IPS-15b (cell line): Measurements from ENCODE around the gene KRT8.
"Not testable (repeated sequence)": the region's sequence is repeated elsewhere in the genome, so short reads cannot be mapped to it uniquely, and the experiment has no call there.

Experiments used
- H3K27me3 ChIP-seq: one replicate; pipeline ENCODE4 v1.6.1; 2013; ENCODE audit warnings: low read length; ENCODE audit not compliant: control insufficient read depth, insufficient read depth
- H3K36me3 ChIP-seq: one replicate; pipeline ENCODE4 v1.6.1; 2013; ENCODE audit warnings: low read length; ENCODE audit not compliant: control insufficient read depth, insufficient read depth
- H3K4me1 ChIP-seq: one replicate; pipeline ENCODE4 v1.6.1; 2013; ENCODE audit warnings: mild to moderate bottlenecking, low read length; ENCODE audit not compliant: control insufficient read depth, insufficient read depth
- H3K4me3 ChIP-seq: one replicate; pipeline ENCODE4 v1.5.1; 2013; ENCODE audit warnings: low read depth, low read length
- H3K9ac ChIP-seq: one replicate; pipeline ENCODE4 v1.6.1; 2013; ENCODE audit warnings: low read depth, mild to moderate bottlenecking, low read length
- H3K9me3 ChIP-seq: one replicate; pipeline ENCODE4 v1.6.1; 2013; ENCODE audit warnings: mild to moderate bottlenecking, low read length; ENCODE audit not compliant: control insufficient read depth, insufficient read depth

KRT8 gene

DNA sequence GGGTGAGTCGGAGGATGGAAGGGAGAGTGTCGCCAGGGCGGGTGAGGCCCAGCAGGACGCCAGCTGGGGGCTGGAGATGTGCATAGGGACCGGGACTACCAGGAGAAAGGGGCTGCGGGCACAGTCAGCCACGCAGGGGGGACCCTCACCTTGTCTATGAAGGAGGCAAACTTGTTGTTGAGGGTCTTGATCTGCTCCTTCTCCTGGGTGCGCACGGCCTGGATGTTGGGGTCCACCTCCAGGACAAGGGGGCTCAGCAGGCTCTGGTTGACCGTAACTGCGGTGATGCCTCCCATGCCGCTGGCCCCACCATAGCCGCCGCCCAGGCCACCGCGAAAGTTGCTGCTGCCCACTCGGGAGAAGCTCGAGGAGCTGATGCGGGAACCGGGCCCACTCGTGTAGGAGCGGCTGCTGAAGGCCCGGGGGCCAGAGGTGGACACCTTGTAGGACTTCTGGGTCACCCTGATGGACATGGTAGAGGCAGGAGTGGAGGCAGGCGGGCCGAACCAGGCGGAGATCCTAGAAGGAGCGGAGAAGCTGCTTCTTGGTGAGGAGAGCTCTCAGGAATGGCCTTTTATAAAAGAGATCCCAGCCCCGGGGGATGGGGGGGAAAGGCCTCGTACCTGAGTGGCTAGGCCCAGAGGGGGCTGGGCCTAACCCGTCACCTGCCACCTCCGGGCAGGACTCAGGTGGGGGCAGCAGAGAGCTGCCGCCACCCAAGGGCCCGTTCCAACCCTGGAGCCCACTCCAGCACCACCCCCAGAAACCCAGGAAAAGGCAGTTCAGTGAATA, at the start of gene KRT8:
Gene KRT8, minus strand, starts transcription at position 568 of the 792 bp plus-strand sequence. Its CDS starts 95 bp downstream, at position 473.
- H3K9me3 ChIP-seq, H3K27me3 ChIP-seq: not testable (repeated sequence)
- peak within 1 kb of the TSS; percentile 76 for H3K4me3 ChIP-seq
- peaks cover 18% of the 10 kb centered on the region for H3K4me1 ChIP-seq
- H3K36me3 ChIP-seq = peaks cover 27% of the 10 kb centered on the region
- H3K9ac ChIP-seq = peak within 1 kb of the TSS; percentile 94

DNA sequence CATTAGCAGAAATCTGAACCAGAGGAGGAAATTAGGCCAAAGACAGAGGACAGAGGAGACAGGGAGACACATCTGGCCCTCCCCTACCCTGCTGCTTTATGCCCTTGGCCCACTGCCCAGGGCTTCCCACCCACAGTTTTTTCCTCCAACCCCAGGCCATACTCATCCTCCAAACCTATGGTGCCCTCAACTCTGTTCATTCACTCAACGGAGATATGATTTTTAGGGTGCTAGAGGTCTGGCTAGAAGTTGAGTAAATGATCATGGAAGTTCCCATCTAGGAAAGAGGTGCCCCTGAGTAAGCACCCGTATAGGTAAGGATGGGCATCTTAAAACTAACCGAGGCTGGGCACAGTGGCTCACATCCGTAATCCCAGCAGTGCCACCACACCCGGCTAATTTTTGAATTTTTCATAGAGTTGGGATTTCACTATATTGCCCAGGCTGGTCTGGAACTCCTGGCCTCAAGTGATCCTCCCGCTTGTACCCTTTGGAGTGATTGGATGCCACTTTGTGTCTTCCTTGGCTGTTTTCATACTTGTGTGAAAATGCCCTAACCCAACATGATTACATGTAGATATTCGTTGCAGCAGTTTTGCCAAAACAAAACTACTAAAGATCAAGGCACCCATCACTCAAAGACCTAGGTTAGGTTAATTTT, 48.4 kb upstream of the KRT8 start:
- Histone ChIP-seq H3K9ac (no peak overlapping the region), H3K9me3 (no peaks in the 10 kb centered on the region), H3K36me3 (peaks cover 31% of the 10 kb centered on the region), H3K4me3 (no peak overlapping the region), H3K27me3 (no peaks in the 10 kb centered on the region), H3K4me1 (peaks cover 3% of the 10 kb centered on the region)

DNA sequence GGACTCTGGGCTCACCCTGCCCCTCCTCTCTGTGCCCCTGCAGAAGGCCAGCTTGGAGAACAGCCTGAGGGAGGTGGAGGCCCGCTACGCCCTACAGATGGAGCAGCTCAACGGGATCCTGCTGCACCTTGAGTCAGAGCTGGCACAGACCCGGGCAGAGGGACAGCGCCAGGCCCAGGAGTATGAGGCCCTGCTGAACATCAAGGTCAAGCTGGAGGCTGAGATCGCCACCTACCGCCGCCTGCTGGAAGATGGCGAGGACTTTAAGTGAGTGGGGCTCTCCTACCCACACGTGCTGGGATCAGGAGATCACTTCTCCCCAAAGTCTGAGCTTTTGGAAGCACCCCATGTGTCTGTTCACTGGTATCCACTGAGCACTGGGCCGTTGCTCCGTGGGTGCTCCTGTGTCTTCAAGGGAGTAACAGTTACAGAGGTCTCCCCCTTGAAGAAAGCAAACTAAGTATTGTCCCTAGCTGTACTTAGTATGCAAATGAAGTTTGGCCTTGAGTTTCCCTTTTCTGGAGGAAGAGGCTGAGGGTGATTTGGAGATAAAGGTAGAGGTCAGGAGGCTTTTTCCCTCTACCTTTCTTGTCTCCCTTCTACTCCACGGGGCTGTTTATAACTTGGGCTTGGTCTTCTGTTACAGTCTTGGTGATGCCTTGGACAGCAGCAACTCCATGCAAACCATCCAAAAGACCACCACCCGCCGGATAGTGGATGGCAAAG, 47.4 kb upstream of the KRT8 start:
- peaks cover 8% of the 10 kb centered on the region for H3K4me1 ChIP-seq
- H3K9me3 ChIP-seq = no peaks in the 10 kb centered on the region
- H3K27me3 ChIP-seq = no peaks in the 10 kb centered on the region
- no peak overlapping the region for H3K9ac ChIP-seq
- peaks cover 31% of the 10 kb centered on the region for H3K36me3 ChIP-seq
- no peak overlapping the region for H3K4me3 ChIP-seq

DNA sequence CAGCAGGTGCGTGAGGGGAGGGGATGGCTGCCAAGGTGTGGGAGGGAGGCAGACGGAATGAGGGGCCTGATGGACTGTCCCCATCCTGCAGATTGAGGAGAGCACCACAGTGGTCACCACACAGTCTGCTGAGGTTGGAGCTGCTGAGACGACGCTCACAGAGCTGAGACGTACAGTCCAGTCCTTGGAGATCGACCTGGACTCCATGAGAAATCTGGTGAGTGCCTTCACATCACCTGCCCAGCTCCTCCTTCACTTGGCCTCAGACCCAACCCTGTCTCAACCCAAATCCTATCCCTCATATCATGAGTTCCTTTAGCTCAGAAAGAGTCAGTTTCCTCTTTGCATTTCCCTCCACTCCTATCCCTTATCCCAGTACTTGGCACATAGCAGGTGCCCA, 46.8 kb upstream of the KRT8 start:
- Histone ChIP-seq H3K4me1 (peaks cover 14% of the 10 kb centered on the region), H3K27me3 (no peaks in the 10 kb centered on the region), H3K36me3 (peaks cover 31% of the 10 kb centered on the region), H3K9me3 (no peaks in the 10 kb centered on the region), H3K4me3 (no peak overlapping the region), H3K9ac (no peak overlapping the region)

DNA sequence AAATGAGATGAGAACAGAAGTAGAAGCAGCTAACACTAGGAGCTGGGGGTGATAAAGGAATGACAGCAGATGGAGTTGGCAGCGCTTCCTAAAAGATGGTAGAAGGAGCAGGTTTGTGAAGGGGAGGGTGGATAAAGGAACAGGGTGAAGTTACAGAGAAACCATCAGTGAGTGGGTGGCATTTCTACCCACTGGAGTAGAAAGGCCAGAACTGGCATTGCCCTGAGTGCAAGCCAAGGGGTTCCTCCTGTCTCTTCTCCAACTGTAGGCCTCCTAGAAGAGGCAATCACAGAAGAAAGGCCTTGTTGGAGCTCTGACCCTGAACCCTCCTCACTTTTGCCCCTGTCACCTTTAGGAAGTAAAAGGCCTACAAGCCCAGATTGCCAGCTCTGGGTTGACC, 46.2 kb upstream of the KRT8 start:
- H3K9me3 ChIP-seq = no peaks in the 10 kb centered on the region
- no peak overlapping the region for H3K4me3 ChIP-seq
- no peaks in the 10 kb centered on the region for H3K27me3 ChIP-seq
- peaks cover 31% of the 10 kb centered on the region for H3K36me3 ChIP-seq
- peaks cover 19% of the 10 kb centered on the region for H3K4me1 ChIP-seq
- H3K9ac ChIP-seq = no peak overlapping the region

DNA sequence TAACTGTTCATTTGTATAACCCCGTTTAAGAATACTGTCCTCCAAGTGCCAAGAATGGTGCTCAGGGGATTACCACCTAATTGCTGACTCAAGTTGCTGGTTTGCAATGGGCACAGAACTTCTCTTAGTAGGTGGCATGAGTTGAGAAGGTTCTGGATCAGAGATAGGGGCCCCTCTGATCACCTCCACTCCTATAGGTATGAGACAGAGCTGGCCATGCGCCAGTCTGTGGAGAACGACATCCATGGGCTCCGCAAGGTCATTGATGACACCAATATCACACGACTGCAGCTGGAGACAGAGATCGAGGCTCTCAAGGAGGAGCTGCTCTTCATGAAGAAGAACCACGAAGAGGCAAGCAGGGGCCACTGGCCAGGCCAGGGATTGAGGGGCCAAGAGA, 45.7 kb upstream of the KRT8 start:
- peaks cover 19% of the 10 kb centered on the region for H3K4me1 ChIP-seq
- H3K4me3 ChIP-seq = peak overlapping the region; percentile 92
- no peaks in the 10 kb centered on the region for H3K27me3 ChIP-seq
- H3K36me3 ChIP-seq = peaks cover 31% of the 10 kb centered on the region
- peak overlapping the region; percentile 94 for H3K9ac ChIP-seq
- no peaks in the 10 kb centered on the region for H3K9me3 ChIP-seq

DNA sequence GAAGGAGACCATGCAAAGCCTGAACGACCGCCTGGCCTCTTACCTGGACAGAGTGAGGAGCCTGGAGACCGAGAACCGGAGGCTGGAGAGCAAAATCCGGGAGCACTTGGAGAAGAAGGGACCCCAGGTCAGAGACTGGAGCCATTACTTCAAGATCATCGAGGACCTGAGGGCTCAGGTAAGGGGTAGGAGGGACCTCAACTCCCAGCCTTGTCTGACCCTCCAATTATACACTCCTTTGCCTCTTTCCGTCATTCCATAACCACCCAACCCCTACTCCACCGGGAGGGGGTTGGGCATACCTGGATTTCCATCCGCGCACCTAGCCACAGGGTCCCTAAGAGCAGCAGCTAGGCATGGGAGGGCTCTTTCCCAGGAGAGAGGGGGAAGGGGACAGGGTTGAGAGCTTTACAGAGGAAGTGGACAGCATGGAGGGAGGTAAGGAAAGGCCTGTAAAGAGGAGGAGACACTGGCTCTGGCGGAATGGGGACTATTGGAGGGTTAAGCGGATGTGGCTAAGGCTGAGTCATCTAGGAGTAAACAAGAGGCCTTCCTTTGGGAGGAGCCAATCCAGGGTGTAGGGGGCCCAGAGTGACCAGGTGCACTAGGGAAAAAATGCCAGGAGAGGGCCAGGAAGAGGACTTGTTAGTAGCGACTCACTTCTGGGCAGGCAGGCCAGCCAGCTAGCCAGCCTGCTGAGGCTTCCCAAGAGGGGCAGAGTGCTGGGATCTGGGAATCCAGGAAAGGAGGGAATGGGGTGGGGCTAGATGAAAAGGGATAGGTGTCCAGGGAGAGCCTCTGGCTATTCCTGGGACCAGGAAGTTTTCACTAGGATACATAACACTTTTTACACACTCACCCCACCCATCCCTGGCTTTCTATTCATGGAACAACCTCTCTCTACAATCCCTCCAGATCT, 44.8 kb upstream of the KRT8 start:
- peaks cover 31% of the 10 kb centered on the region for H3K36me3 ChIP-seq
- H3K9me3 ChIP-seq = no peaks in the 10 kb centered on the region
- no peaks in the 10 kb centered on the region for H3K27me3 ChIP-seq
- H3K9ac ChIP-seq = peak overlapping the region; percentile 94
- H3K4me3 ChIP-seq = peak overlapping the region; percentile 92
- H3K4me1 ChIP-seq = peaks cover 28% of the 10 kb centered on the region

DNA sequence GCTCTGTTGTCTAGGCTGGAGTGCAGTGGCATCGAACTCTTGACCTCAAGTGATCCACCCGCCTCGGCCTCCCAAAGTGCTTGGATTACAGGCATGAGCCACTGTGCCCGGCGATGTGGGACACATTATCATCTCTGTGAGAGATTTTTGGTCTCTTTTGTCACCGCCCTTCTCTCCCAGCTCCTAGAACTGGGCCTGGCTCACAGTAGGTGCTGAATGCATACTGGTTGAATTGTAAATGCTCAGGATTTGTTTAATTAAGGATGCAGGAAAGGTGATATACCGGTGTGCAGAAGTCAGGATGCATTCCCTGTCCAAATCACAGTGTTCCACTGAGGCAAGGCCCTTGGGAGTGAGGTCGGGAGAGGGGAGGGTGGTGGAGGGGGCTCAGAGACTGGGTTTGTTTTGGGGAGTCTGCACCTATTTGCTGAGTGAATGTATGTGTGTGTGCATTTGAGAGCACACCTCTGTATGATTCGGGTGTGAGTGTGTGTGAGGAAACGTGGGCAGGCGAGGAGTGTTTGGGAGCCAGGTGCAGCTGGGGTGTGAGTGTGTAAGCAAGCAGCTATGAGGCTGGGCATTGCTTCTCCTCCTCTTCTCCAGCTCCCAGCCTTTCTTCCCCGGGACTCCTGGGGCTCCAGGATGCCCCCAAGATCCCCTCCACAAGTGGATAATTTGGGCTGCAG, 43.0 kb upstream of the KRT8 start:
- Histone ChIP-seq H3K4me1 (peaks cover 34% of the 10 kb centered on the region), H3K36me3 (peaks cover 30% of the 10 kb centered on the region), H3K9ac (peak overlapping the region; percentile 70), H3K9me3 (no peaks in the 10 kb centered on the region), H3K27me3 (no peaks in the 10 kb centered on the region), H3K4me3 (peak overlapping the region; percentile 32)

DNA sequence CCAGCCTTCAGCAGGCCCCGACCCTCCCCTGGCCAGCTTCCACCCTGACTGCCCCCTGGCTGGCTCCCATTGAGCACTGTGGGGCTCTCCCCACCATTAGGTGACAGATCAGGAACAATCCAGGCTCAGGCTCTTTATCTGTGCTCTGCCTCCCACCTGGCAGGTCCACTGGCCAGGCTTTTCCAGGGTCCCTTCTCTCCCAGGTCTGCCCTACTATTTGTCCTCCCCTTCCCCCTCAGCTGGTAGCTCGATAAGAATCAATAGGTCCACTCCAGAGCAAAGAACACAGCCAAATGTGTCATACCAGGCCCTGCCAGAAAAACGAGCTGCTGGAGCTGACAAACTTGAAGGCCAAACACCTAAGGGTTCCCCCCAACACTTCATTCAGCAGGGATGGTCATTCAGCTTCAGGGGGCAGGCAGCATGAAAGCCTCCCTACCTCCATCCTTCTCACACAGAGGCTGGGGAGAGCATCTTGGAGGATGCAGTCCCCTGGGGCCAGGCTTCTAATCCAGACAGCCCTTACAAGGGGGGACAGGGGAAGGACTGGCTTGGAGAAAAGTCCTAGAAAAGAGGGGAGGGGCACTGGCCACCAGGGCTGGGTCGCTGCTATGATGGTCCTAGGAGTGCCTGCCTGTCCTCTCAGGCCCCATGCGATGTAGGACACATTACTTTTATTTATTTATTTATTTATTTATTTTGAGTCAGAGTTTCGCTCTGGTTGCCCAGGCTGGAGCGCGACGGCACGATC, 42.1 kb upstream of the KRT8 start:
- Histone ChIP-seq H3K9ac (peak overlapping the region; percentile 24), H3K4me3 (no peak overlapping the region), H3K4me1 (peaks cover 34% of the 10 kb centered on the region), H3K27me3 (no peaks in the 10 kb centered on the region), H3K36me3 (peaks cover 21% of the 10 kb centered on the region), H3K9me3 (no peaks in the 10 kb centered on the region)

DNA sequence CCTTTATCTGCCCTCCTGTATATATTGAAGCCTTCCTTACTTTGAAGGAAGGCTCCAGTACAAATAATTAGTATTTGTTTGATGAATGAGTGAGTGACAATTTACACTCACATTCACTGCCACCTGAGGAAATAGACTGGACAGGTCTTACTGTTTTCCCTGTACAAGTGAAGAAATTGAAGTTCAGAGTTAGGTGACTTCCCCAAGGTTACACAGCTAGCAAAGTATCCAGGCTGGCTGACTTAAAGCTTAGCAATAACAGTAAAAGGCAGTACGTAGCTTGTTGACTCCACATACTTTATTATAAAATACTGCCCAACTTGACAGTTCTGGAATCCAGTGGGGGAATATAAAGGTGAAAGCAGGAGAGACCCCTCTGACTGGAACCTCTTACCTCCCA, 41.5 kb upstream of the KRT8 start:
- Histone ChIP-seq H3K27me3 (no peaks in the 10 kb centered on the region), H3K4me3 (peak overlapping the region; percentile 27), H3K9me3 (no peaks in the 10 kb centered on the region), H3K4me1 (peaks cover 34% of the 10 kb centered on the region), H3K9ac (no peak overlapping the region), H3K36me3 (peaks cover 15% of the 10 kb centered on the region)
